Frontal cortex (tissue), 4 donors: Measurements from ENCODE around the gene KLK12. TPM values are rescaled to one million over a fixed set of nuclear protein-coding genes. Genes with fewer than 3 reads are reported as not detected.

ENCODE experiments used
- DNase-seq, 2 donors: peaks; one replicate each; pipeline ENCODE4 v3.0.0; 2012; ENCODE audit warnings: low spot score in 2 of 2
- FAIRE-seq: peaks from 2 replicates; lab custom pipeline; 2012; peaks lifted over from hg19 to GRCh38; lab: Jason Lieb, UNC
- total RNA-seq: library from RNA; depleted of rRNA; stranded (reverse); fragments of >200 nt; gene quantifications from one replicate; pipeline ENCODE4 v1.2.3, GENCODE V29; 2014
- donor health status: control.
- donor health status: control.
- donor health status: control.

Gene KLK12
- not detected for total RNA-seq

GRCh38 chr19:51034704-51035103 is at the start of gene KLK12:
KLK12 (minus strand) TSS chr19:51035002; CDS start chr19:51034621, 381 bp downstream.
- FAIRE-seq, result no peak
- no peak for DNase-seq

GRCh38 chr19:51084505-51084904 is 49.7 kb upstream of the KLK12 start:
- FAIRE-seq (no peak), DNase-seq (no peak)

- no peak for DNase-seq
- FAIRE-seq, result no peak
Observed at GRCh38 chr19:51083783-51084182, 49.0 kb upstream of the KLK12 start.

- FAIRE-seq (no peak), DNase-seq (no peak)
Observed at GRCh38 chr19:51083181-51083580, 48.4 kb upstream of the KLK12 start.

GRCh38 chr19:51082611-51083010 is 47.8 kb upstream of the KLK12 start, which contains the start of gene KLK14:
KLK14 (minus strand) TSS chr19:51082887; CDS start chr19:51082614, 273 bp downstream.
- DNase-seq, result no peak
- no peak for FAIRE-seq

- FAIRE-seq, result no peak
- DNase-seq, result no peak
Observed at GRCh38 chr19:51081476-51081875, 46.7 kb upstream of the KLK12 start.

GRCh38 chr19:51079481-51080110 is 44.8 kb upstream of the KLK12 start:
- FAIRE-seq, result no peak
- DNase-seq, result no peak

GRCh38 chr19:51078731-51079130 is 43.9 kb upstream of the KLK12 start:
- no peak for FAIRE-seq
- DNase-seq, result no peak

- no peak for DNase-seq
- FAIRE-seq, result no peak
Observed at GRCh38 chr19:51078104-51078503, 43.3 kb upstream of the KLK12 start.

- DNase-seq (no peak), FAIRE-seq (no peak)
Observed at GRCh38 chr19:51076631-51077213, 41.9 kb upstream of the KLK12 start.

- DNase-seq (no peak), FAIRE-seq (no peak)
Observed at GRCh38 chr19:51075998-51076397, 41.2 kb upstream of the KLK12 start.

GRCh38 chr19:51071095-51071405 is 36.2 kb upstream of the KLK12 start:
- FAIRE-seq (no peak), DNase-seq (no peak)

GRCh38 chr19:51070334-51071094 is 35.7 kb upstream of the KLK12 start:
- no peak for DNase-seq
- no peak for FAIRE-seq

GRCh38 chr19:51066393-51067186 is 31.8 kb upstream of the KLK12 start:
- FAIRE-seq (no peak), DNase-seq (no peak)

GRCh38 chr19:51065221-51065960 is 30.6 kb upstream of the KLK12 start:
- DNase-seq (no peak), FAIRE-seq (no peak)

GRCh38 chr19:51064534-51065220 is 29.9 kb upstream of the KLK12 start, which contains the start of gene KLK13:
KLK13 (minus strand) TSS chr19:51065092; CDS start chr19:51065067, 25 bp downstream.
- DNase-seq (no peak), FAIRE-seq (no peak)

GRCh38 chr19:51063664-51064063 is 28.9 kb upstream of the KLK12 start:
- no peak for FAIRE-seq
- no peak for DNase-seq

- DNase-seq (no peak), FAIRE-seq (no peak)
Observed at GRCh38 chr19:51060973-51061372, 26.2 kb upstream of the KLK12 start.

- FAIRE-seq (no peak), DNase-seq (no peak)
Observed at GRCh38 chr19:51060336-51060735, 25.5 kb upstream of the KLK12 start.
